ENCODE measurements around the gene PEX5L. TPM values are rescaled to one million over a fixed set of nuclear protein-coding genes. Genes with fewer than 3 reads are reported as not detected.

PEX5L gene
- total and polyA plus RNA-seq, 12 donors = 0.01 to 0.94 (median 0.36) TPM; not detected in 3

DNA sequence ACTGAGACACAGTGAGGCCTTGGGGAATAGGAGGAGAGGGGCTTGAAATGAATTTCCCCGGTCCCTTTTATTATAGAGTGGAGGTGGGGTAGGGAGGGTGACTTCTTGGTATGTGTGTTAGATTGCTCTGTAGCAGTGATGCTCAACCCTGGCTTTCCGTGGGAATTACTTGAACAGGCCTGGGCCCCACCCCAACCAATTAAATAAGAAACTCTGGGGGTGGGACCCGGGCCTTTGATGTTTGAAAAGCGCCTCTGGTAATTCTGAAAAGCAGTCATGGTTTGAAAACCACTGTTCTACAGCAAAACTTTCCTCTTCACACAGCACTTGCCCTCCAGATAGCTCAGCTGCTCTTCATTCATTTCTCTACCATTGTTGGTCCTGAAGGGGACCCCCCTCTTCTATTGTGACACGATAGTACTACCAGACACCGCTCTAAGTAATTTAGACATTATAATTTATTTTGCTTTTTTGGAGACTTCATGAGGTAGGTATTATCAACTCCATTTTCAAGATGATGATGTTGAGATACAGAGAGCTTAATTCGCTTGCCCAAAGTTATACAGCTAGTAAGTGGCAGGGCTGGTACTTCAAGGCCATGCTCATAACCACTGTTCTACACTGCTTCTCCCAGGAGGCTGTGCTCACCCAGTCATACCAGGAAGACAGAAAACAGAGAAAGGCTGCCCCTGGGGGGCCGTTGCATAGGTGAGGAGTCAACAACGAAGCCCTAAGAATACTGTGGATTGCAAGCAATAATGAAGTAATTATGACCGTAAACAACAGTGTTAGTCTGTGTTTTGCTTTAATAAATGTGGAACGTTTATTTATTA is 176.2 kb downstream of the PEX5L start:
- ATAC-seq = no peak
- Histone ChIP-seq H3K9me3 (peaks cover 0 to 4% (median 0%) of the 10 kb centered on the region in 11 donors), H3K27ac (no peak overlapping the region), H3K27me3 (no peaks in the 10 kb centered on the region), H3K4me1 (no peaks in the 10 kb centered on the region), H3K36me3 (no peaks in the 10 kb centered on the region), H3K4me3 (no peak overlapping the region)
- WGBS, 2 donors = 86 to 87% methylated on average over 11 of the region's 11 CpGs
- DNase-seq = no peak
- intact Hi-C loops (cut with DNase I) = no loop called here
- TF ChIP-seq, protein P1, sequence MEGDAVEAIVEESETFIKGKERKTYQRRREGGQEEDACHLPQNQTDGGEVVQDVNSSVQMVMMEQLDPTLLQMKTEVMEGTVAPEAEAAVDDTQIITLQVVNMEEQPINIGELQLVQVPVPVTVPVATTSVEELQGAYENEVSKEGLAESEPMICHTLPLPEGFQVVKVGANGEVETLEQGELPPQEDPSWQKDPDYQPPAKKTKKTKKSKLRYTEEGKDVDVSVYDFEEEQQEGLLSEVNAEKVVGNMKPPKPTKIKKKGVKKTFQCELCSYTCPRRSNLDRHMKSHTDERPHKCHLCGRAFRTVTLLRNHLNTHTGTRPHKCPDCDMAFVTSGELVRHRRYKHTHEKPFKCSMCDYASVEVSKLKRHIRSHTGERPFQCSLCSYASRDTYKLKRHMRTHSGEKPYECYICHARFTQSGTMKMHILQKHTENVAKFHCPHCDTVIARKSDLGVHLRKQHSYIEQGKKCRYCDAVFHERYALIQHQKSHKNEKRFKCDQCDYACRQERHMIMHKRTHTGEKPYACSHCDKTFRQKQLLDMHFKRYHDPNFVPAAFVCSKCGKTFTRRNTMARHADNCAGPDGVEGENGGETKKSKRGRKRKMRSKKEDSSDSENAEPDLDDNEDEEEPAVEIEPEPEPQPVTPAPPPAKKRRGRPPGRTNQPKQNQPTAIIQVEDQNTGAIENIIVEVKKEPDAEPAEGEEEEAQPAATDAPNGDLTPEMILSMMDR (IDR thresholded peaks at IDR 0.05) = no peak

DNA sequence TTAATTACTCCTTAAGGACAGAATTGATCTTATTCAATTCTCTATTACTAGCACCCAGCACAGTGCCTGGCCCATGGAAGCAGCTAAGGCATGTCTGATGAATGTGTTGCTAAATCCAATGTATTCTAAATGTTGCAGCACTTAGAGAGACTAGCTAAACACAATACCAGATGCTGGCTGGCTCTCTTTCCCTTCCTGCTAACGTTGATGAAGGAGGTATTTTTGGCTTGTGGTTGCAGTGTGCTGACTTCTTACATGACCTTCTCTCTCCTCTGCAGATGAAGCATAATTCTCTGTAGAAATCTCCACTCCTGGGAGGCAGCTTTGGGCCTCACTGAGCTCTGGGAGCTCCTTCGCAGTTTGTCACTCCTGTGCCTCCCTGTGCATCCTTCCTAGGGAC is 183.6 kb downstream of the PEX5L start:
- no peaks in the 10 kb centered on the region for H3K36me3 ChIP-seq
- H3K27ac ChIP-seq = peak overlapping the region in 7 of 10 donors; percentile 3 to 56 (median 27)
- H3K27me3 ChIP-seq = no peaks in the 10 kb centered on the region
- TF ChIP-seq, protein P1 (IDR thresholded peaks at IDR 0.05) = no peak
- WGBS, 2 donors = 26 to 32% methylated on average over 2 of the region's 2 CpGs
- no peak overlapping the region for H3K4me3 ChIP-seq
- intact Hi-C loops (cut with DNase I) = no loop called here
- H3K4me1 ChIP-seq = peaks cover 0 to 21% (median 14%) of the 10 kb centered on the region in 9 donors
- peak in 1 of 2 donors; percentile 21 for DNase-seq
- peaks cover 0 to 4% (median 0%) of the 10 kb centered on the region in 11 donors for H3K9me3 ChIP-seq
- ATAC-seq = peak; percentile 67 to 94 (median 89)

DNA sequence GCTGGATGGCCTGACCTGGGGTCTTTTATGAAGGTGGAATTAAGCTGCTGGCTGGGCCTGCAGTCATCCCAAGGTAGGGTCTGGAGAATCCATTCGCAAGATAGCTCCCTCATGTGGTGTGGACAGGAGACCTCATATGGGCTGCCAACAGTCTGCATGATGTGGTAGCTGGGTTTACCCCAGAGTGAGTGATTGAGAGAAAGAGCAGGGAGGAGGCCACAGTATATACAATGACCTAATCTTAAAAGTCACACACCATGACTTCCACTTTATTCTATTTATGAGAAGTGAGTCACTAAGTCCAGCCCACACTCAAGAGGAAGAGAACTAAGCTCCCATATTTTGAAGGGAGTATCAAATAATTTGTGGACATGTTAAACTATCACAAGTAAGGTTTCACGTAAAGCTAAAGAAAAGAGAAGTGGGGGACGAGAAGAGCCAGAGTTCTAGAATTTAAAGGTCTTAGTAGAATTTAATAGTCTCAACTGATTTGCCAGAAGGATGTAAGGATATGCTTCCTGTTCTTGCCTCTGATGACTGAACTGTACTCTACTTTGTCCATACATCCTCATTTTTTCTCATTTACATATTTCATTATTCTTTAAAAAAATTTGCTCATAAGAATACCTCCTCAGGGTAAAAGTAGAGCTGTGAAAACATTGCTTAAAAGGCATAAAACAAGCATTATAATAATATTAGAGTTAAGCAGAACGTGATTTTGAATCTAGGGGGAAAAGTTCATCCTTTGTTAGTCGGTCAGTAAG is 184.4 kb downstream of the PEX5L start:
- Histone ChIP-seq H3K4me1 (peaks cover 0 to 21% (median 14%) of the 10 kb centered on the region in 9 donors), H3K36me3 (no peaks in the 10 kb centered on the region), H3K27me3 (no peaks in the 10 kb centered on the region), H3K9me3 (peaks cover 0 to 4% (median 0%) of the 10 kb centered on the region in 11 donors), H3K27ac (peak overlapping the region in 2 of 10 donors; percentile 17 to 27), H3K4me3 (no peak overlapping the region)
- 65 to 80% methylated on average over 5 of the region's 5 CpGs for WGBS, 2 donors
- DNase-seq (no peak), ATAC-seq (peak in 7 of 8 donors; percentile 23 to 78 (median 62))
- TF ChIP-seq, protein P1 (IDR thresholded peaks at IDR 0.05) = peak in 2 of 9 donors; percentile 9 to 10
- intact Hi-C loops (cut with DNase I) = no loop called here

DNA sequence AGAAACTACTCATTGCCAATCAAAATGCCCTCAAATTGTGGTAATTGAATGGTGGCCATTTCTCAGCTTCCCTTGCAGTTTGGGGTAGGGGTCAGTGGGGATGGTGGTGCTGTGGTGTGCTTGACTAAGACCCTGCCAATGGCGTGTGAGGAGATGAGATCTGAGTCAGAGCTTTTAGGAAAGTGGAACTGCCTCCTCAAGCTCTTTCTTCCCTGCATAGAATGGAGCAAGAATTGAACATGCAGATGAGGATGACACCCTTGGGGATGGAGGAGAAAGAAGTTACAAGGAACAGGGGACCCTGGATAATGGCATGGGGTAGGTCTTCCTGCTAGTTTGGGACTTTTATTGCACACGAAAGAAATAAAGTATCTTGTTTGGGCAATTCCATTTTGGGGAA is 188.0 kb downstream of the PEX5L start:
- no peaks in the 10 kb centered on the region for H3K36me3 ChIP-seq
- TF ChIP-seq, protein P1 (IDR thresholded peaks at IDR 0.05) = no peak
- H3K27me3 ChIP-seq = no peaks in the 10 kb centered on the region
- no peaks in the 10 kb centered on the region for H3K9me3 ChIP-seq
- intact Hi-C loops (cut with DNase I) = no loop called here
- 83 to 84% methylated on average over 2 of the region's 2 CpGs for WGBS, 2 donors
- no peak for ATAC-seq
- no peak overlapping the region for H3K27ac ChIP-seq
- H3K4me3 ChIP-seq = no peak overlapping the region
- H3K4me1 ChIP-seq = peaks cover 0 to 18% (median 13%) of the 10 kb centered on the region in 9 donors
- DNase-seq = no peak

All from heart right ventricle (tissue), 16 donors.